Measurements from ENCODE around the gene KANSL1.
"Not testable (repeated sequence)": the region's sequence is repeated elsewhere in the genome, so short reads cannot be mapped to it uniquely, and the experiment has no call there.

The KANSL1 gene

GRCh38 chr17:46180892-46181274, 12.3 kb downstream of the KANSL1 start:
- TF ChIP-seq CTCF (IDR thresholded peaks at IDR 0.05; ENCODE audit: low read depth, low read length, missing control alignments) = no peak
- no peak overlapping the region for H3K4me3 ChIP-seq (replicated peaks; ENCODE audit: low read depth, low read length)
- DNase-seq (ENCODE audit: extremely low read depth, low read depth) = no peak

GRCh38 chr17:46180185-46180891, 12.9 kb downstream of the KANSL1 start:
- H3K4me3 ChIP-seq (replicated peaks; ENCODE audit: low read depth, low read length); DNase-seq (ENCODE audit: extremely low read depth, low read depth): not testable (repeated sequence)

GRCh38 chr17:46179375-46179999, 13.7 kb downstream of the KANSL1 start:
- DNase-seq (ENCODE audit: extremely low read depth, low read depth) = no peak
- no peak overlapping the region for H3K4me3 ChIP-seq (replicated peaks; ENCODE audit: low read depth, low read length)

GRCh38 chr17:46178550-46179214, 14.5 kb downstream of the KANSL1 start:
- DNase-seq (ENCODE audit: extremely low read depth, low read depth) = no peak
- TF ChIP-seq CTCF (IDR thresholded peaks at IDR 0.05; ENCODE audit: low read depth, low read length, missing control alignments) = no peak
- H3K4me3 ChIP-seq (replicated peaks; ENCODE audit: low read depth, low read length) = no peak overlapping the region

More at GRCh38 chr17:46179375-46179999, 13.7 kb downstream of the KANSL1 start:
- TF ChIP-seq CTCF (IDR thresholded peaks at IDR 0.05; ENCODE audit: low read depth, low read length, missing control alignments) = no peak

- TF ChIP-seq CTCF (IDR thresholded peaks at IDR 0.05; ENCODE audit: low read depth, low read length, missing control alignments) = no peak
- no peak overlapping the region for H3K4me3 ChIP-seq (replicated peaks; ENCODE audit: low read depth, low read length)
- DNase-seq (ENCODE audit: extremely low read depth, low read depth) = no peak
Measured at GRCh38 chr17:46176975-46177374, 16.3 kb downstream of the KANSL1 start.

GRCh38 chr17:46175891-46176290, 17.3 kb downstream of the KANSL1 start:
- H3K4me3 ChIP-seq (replicated peaks; ENCODE audit: low read depth, low read length) = no peak overlapping the region
- DNase-seq (ENCODE audit: extremely low read depth, low read depth) = no peak
- no peak for TF ChIP-seq CTCF (IDR thresholded peaks at IDR 0.05; ENCODE audit: low read depth, low read length, missing control alignments)

- DNase-seq (ENCODE audit: extremely low read depth, low read depth) = no peak
- TF ChIP-seq CTCF (IDR thresholded peaks at IDR 0.05; ENCODE audit: low read depth, low read length, missing control alignments) = no peak
Measured at GRCh38 chr17:46173153-46173552, 20.1 kb downstream of the KANSL1 start.

More at GRCh38 chr17:46173153-46173552, 20.1 kb downstream of the KANSL1 start:
- no peak overlapping the region for H3K4me3 ChIP-seq (replicated peaks; ENCODE audit: low read depth, low read length)
